Measurements from ENCODE around the gene WDR19.
A peak's percentile ranks its signal among the peaks of the same experiment; 100 is the strongest.
"Not testable (repeated sequence)": the region's sequence is repeated elsewhere in the genome, so short reads cannot be mapped to it uniquely, and the experiment has no call there.

The WDR19 gene

DNA sequence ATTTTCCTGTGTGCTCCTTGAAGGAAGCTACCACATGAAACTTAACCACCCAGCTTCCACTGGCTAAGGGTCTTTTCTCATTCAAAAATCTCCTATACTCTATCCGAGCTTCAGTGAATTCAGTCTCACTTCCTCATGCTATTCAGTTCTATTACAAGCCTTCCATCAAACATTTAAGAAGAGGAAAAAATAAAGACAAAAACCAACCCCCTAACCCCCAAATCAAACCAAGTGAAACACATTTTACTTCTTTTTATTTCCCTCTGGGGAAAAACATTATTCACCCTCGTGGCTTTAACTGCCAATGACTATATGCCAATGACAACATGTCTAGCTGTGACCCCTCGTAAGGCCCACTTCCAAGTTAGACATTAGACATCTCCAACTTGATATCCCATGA is 16.2 kb upstream of the WDR19 start:
- no peak for DNase-seq (ENCODE audit: low read depth)
- TF ChIP-seq CTCF (conservative IDR thresholded peaks at IDR 0.05; ENCODE audit: low read depth, low read length) = no peak

GRCh38 chr4:39166669-39167068 is 15.7 kb upstream of the WDR19 start:
- no peak for TF ChIP-seq CTCF (conservative IDR thresholded peaks at IDR 0.05; ENCODE audit: low read depth, low read length)
- no peak for DNase-seq (ENCODE audit: low read depth)
- no peak overlapping the region for H3K4me3 ChIP-seq (ENCODE audit: low read length)

More for the DNA sequence above, 16.2 kb upstream of the WDR19 start:
- H3K4me3 ChIP-seq (ENCODE audit: low read length) = no peak overlapping the region

GRCh38 chr4:39169426-39169825 is 12.9 kb upstream of the WDR19 start:
- DNase-seq (ENCODE audit: low read depth) = no peak
- no peak overlapping the region for H3K4me3 ChIP-seq (ENCODE audit: low read length)
- no peak for TF ChIP-seq CTCF (conservative IDR thresholded peaks at IDR 0.05; ENCODE audit: low read depth, low read length)

DNA sequence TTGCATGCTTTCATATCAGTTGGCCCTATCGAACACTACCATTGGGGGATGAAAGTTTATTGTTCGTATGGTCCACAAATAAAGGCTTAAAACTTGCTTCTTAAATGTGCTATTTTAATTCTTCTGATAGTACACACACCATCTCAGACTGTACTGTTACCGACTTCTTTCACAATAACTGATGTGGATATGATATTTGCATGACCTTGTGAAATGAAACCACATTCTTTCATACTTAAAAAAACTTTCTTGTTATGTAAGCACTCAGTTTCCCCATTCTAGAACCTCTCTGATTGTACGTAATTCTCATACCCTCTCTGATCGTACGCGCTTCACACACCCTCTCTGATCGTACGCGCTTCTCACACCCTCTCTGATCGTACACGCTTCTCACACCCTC is 12.0 kb upstream of the WDR19 start:
- TF ChIP-seq CTCF (conservative IDR thresholded peaks at IDR 0.05; ENCODE audit: low read depth, low read length) = no peak
- no peak overlapping the region for H3K4me3 ChIP-seq (ENCODE audit: low read length)
- DNase-seq (ENCODE audit: low read depth) = no peak

- no peak for TF ChIP-seq CTCF (conservative IDR thresholded peaks at IDR 0.05; ENCODE audit: low read depth, low read length)
- no peak overlapping the region for H3K4me3 ChIP-seq (ENCODE audit: low read length)
- no peak for DNase-seq (ENCODE audit: low read depth)
Observed at GRCh38 chr4:39178706-39179105, 3.6 kb upstream of the WDR19 start.

- TF ChIP-seq CTCF (conservative IDR thresholded peaks at IDR 0.05; ENCODE audit: low read depth, low read length) = no peak
- H3K4me3 ChIP-seq (ENCODE audit: low read length) = no peak overlapping the region
- no peak for DNase-seq (ENCODE audit: low read depth)
Observed at GRCh38 chr4:39179681-39180080, 2.6 kb upstream of the WDR19 start.

- not testable (repeated sequence) for H3K4me3 ChIP-seq (ENCODE audit: low read length); DNase-seq (ENCODE audit: low read depth)
Observed at GRCh38 chr4:39180629-39181028, 1.7 kb upstream of the WDR19 start.

- no peak for TF ChIP-seq CTCF (conservative IDR thresholded peaks at IDR 0.05; ENCODE audit: low read depth, low read length)
- DNase-seq (ENCODE audit: low read depth) = no peak
- peak overlapping the region; percentile 51 for H3K4me3 ChIP-seq (ENCODE audit: low read length)
Observed at GRCh38 chr4:39181520-39181904, 817 bp upstream of the WDR19 start.

Data from retinal pigment epithelial cell (primary cell).